ENCODE data around the gene ERP44.
A peak's percentile ranks its signal among the peaks of the same experiment; 100 is the strongest.

Gene ERP44

GRCh38 chr9:100087218-100087617, 11.6 kb downstream of the ERP44 start:
- H3K79me2 ChIP-seq (ENCODE audit: low read length), result peaks cover 89% of the 10 kb centered on the region
- no peak overlapping the region for H2AFZ ChIP-seq (ENCODE audit: low read length)
- H3K9ac ChIP-seq (ENCODE audit: low read length), result no peak overlapping the region
- no peak overlapping the region for H3K4me3 ChIP-seq (ENCODE audit: low read length)
- 0 out of 2 replicates have a peak, but pooled peaks cover 6% of the 10 kb centered on the region for H4K20me1 ChIP-seq (ENCODE audit: insufficient read depth, low read length)
- H3K27me3 ChIP-seq (replicated peaks; ENCODE audit: insufficient read depth, low read length), result no peaks in the 10 kb centered on the region
- no peak overlapping the region for H3K27ac ChIP-seq (ENCODE audit: low read length)
- no peak overlapping the region for H3K4me2 ChIP-seq (ENCODE audit: low read depth, low read length)
- H3K36me3 ChIP-seq (replicated peaks; ENCODE audit: insufficient read depth, low read length), result no peaks in the 10 kb centered on the region
- TF ChIP-seq CTCF (IDR thresholded peaks at IDR 0.05; ENCODE audit: low read length), result no peak
- no peak for TF ChIP-seq EZH2 (optimal IDR thresholded peaks at IDR 0.05; ENCODE audit: low read depth, low read length)
- no peak for TF ChIP-seq EZH2phosphoT487 (IDR thresholded peaks at IDR 0.05; ENCODE audit: low read length)
- peaks cover 26% of the 10 kb centered on the region for H3K4me1 ChIP-seq (ENCODE audit: low read length)
- H3K9me3 ChIP-seq (replicated peaks; ENCODE audit: insufficient read depth, low read length), result no peaks in the 10 kb centered on the region
- no peaks in the 10 kb centered on the region for H3K9me2 ChIP-seq (replicated peaks; ENCODE audit: insufficient read depth, low read length)
- no peak for DNase-seq
- H3F3A ChIP-seq (ENCODE audit: insufficient read depth, low read length), result peaks cover 21% of the 10 kb centered on the region

DNA sequence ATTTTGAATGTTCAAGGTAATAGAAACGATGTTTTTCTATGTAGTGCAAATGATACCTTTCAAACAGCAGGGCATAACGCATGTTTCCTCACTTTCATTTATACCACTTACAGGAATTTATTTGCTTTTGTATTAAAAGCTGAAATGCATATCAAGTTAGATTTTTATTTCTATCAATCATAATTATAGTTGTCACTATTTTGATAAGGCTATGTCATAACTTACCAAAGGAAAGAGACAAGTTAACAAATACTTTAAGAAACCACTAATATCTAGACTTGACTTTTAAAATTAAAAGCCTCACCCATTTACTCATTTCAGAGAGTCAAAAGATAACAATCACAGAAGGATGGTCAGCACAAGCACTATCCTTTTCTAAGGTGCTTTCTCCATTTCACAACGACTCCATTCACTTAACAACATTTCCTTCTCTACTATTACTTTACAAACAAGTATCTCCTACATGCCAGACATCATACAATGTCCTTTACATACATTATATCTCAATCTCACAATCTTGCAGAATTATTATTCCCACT, 12.6 kb downstream of the ERP44 start:
- Histone ChIP-seq H3K4me2 (ENCODE audit: low read depth, low read length) (no peak overlapping the region), H3K9ac (ENCODE audit: low read length) (no peak overlapping the region), H3K79me2 (ENCODE audit: low read length) (peaks cover 88% of the 10 kb centered on the region), H3K9me2 (replicated peaks; ENCODE audit: insufficient read depth, low read length) (no peaks in the 10 kb centered on the region), H3K9me3 (replicated peaks; ENCODE audit: insufficient read depth, low read length) (no peaks in the 10 kb centered on the region), H2AFZ (ENCODE audit: low read length) (no peak overlapping the region), H3K27me3 (replicated peaks; ENCODE audit: insufficient read depth, low read length) (no peaks in the 10 kb centered on the region), H3K4me1 (ENCODE audit: low read length) (peaks cover 30% of the 10 kb centered on the region), H3K27ac (ENCODE audit: low read length) (no peak overlapping the region), H3K4me3 (ENCODE audit: low read length) (no peak overlapping the region), H3F3A (ENCODE audit: insufficient read depth, low read length) (peaks cover 21% of the 10 kb centered on the region), H3K36me3 (replicated peaks; ENCODE audit: insufficient read depth, low read length) (no peaks in the 10 kb centered on the region), H4K20me1 (ENCODE audit: insufficient read depth, low read length) (0 out of 2 replicates have a peak, but pooled peaks cover 4% of the 10 kb centered on the region)
- no peak for TF ChIP-seq CTCF (IDR thresholded peaks at IDR 0.05; ENCODE audit: low read length)
- no peak for TF ChIP-seq EZH2phosphoT487 (IDR thresholded peaks at IDR 0.05; ENCODE audit: low read length)
- no peak for TF ChIP-seq EZH2 (optimal IDR thresholded peaks at IDR 0.05; ENCODE audit: low read depth, low read length)
- no peak for DNase-seq

- Histone ChIP-seq H4K20me1 (ENCODE audit: insufficient read depth, low read length) (no peaks in the 10 kb centered on the region; the same call in 1 of the 2 replicates), H3K4me1 (ENCODE audit: low read length) (peaks cover 30% of the 10 kb centered on the region), H3K79me2 (ENCODE audit: low read length) (peaks cover 88% of the 10 kb centered on the region), H3K4me2 (ENCODE audit: low read depth, low read length) (peak overlapping the region; percentile 65), H3K9ac (ENCODE audit: low read length) (peak overlapping the region; percentile 73), H3K4me3 (ENCODE audit: low read length) (peak overlapping the region; percentile 55), H3K36me3 (replicated peaks; ENCODE audit: insufficient read depth, low read length) (no peaks in the 10 kb centered on the region), H3F3A (ENCODE audit: insufficient read depth, low read length) (peaks cover 21% of the 10 kb centered on the region), H3K27ac (ENCODE audit: low read length) (peak overlapping the region; percentile 87), H3K9me2 (replicated peaks; ENCODE audit: insufficient read depth, low read length) (no peaks in the 10 kb centered on the region), H3K9me3 (replicated peaks; ENCODE audit: insufficient read depth, low read length) (no peaks in the 10 kb centered on the region), H2AFZ (ENCODE audit: low read length) (no peak overlapping the region), H3K27me3 (replicated peaks; ENCODE audit: insufficient read depth, low read length) (no peaks in the 10 kb centered on the region)
- DNase-seq, result peak; percentile 88
- TF ChIP-seq CTCF (IDR thresholded peaks at IDR 0.05; ENCODE audit: low read length) (no peak), EZH2phosphoT487 (IDR thresholded peaks at IDR 0.05; ENCODE audit: low read length) (no peak), EZH2 (optimal IDR thresholded peaks at IDR 0.05; ENCODE audit: low read depth, low read length) (no peak)
Observed at GRCh38 chr9:100084734-100085133, 14.1 kb downstream of the ERP44 start.
